ENCODE results near the gene EEF2.

EEF2 gene

DNA sequence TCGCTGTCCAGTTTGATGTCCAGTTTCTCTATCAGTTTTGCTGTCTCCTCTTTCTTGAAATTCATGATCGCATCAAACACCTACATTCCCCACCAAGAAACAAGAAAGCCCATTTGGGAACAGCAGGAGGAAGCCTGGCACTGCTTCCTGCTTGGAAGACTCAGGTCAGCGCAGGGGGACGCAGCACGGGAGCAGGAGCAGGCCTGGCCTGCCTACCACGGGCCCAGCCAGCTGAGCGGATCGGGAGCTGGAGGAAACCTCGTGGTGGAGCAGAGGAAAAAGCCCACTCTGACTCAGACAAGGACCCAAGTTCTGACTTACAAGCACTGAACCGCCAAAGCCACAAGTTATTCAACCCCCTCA is 3.9 kb downstream of the EEF2 start:
- Histone ChIP-seq H3K36me3 (peaks cover 88% of the 10 kb centered on the region), H3K9me3 (no peaks in the 10 kb centered on the region), H3K4me1 (peaks cover 29% of the 10 kb centered on the region), H3K27me3 (no peaks in the 10 kb centered on the region), H3K4me3 (ENCODE audit: low read depth, low read length) (peak overlapping the region; percentile 6; the same call in 1 of the 2 replicates)
- TF ChIP-seq, protein P1, sequence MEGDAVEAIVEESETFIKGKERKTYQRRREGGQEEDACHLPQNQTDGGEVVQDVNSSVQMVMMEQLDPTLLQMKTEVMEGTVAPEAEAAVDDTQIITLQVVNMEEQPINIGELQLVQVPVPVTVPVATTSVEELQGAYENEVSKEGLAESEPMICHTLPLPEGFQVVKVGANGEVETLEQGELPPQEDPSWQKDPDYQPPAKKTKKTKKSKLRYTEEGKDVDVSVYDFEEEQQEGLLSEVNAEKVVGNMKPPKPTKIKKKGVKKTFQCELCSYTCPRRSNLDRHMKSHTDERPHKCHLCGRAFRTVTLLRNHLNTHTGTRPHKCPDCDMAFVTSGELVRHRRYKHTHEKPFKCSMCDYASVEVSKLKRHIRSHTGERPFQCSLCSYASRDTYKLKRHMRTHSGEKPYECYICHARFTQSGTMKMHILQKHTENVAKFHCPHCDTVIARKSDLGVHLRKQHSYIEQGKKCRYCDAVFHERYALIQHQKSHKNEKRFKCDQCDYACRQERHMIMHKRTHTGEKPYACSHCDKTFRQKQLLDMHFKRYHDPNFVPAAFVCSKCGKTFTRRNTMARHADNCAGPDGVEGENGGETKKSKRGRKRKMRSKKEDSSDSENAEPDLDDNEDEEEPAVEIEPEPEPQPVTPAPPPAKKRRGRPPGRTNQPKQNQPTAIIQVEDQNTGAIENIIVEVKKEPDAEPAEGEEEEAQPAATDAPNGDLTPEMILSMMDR (IDR thresholded peaks at IDR 0.05; ENCODE audit: low read depth, low read length) = no peak
- DNase-seq = no peak

DNA sequence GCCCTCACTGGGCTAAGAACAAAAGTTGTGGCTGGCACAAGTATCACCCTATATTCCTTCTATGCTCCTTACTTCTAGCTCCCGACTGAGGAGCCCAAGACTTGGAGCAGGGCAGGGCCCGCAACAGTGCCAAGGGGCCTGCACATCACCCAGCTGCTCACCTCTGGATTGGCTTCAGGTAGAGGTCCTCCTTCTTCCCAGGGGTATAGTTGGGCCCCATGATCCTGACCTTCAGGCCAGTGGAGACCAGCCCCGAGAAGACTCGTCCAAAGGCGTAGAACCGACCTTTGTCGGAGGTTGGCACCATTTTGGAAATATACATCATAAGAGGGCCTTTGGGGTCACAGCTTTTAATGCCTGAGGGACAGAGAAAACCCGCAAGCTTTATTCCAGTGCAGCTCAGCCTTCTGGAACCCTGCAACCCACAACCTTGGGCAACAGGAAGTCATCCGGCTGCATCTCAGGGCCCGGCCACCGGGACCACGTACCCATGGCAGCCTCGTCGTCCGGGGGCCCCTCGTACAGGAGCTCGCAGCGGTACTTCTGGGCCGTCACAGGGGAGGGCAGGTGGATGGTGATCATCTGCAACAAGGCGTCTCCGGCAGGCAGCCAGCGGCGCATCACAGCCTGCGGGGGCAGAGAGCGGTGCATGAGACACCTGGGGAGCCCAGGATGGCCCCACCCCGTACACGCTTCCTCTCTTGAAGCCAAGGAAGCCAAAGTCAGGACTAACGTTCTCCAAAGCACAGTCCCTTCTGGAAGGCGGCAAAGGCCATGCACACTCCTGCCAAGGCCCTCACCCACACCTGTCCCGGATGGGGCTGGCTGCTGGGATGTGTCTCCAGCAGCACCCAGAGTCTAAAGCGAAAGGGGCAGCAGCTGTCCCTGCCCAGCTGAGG is 4.7 kb downstream of the EEF2 start:
- peaks cover 25% of the 10 kb centered on the region for H3K4me1 ChIP-seq
- peaks cover 96% of the 10 kb centered on the region for H3K36me3 ChIP-seq
- H3K4me3 ChIP-seq (ENCODE audit: low read depth, low read length) = no peak overlapping the region
- no peaks in the 10 kb centered on the region for H3K9me3 ChIP-seq
- no peak for DNase-seq
- H3K27me3 ChIP-seq = no peaks in the 10 kb centered on the region
- TF ChIP-seq, protein P1 (IDR thresholded peaks at IDR 0.05; ENCODE audit: low read depth, low read length) = no peak

DNA sequence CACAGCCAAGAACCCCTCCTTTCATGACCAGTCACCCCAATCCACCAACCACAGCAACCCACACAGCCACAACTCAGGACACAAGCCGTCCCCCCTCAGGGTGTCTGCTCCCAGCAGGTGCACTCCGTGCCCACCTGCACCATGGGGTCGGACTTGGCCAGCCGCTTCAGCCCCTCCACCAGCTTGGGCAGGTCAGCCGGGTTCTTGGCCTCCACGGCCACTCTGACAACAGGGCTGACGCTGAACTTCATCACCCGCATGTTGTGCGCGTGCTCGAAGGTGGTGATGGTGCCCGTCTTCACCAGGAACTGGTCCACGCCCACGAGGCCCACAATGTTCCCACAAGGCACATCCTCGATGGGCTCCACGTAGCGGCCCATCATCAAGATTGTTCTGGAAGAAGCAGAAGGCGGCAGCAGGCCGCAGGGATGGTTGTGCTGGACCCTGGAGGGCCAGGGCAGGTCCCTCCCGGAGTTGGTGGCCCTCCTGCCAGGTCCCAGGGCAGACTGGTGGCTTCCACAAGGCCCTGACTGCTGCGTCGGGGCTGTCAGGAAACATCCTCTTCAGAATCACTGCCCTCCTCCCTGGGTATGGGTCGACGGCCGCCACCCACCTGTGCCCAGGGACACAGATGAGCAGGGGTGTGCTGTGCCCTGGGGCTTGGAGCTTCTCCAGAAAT is 5.5 kb downstream of the EEF2 start:
- no peaks in the 10 kb centered on the region for H3K27me3 ChIP-seq
- no peak for DNase-seq
- peaks cover 25% of the 10 kb centered on the region for H3K4me1 ChIP-seq
- TF ChIP-seq, protein P1 (IDR thresholded peaks at IDR 0.05; ENCODE audit: low read depth, low read length) = no peak
- no peaks in the 10 kb centered on the region for H3K9me3 ChIP-seq
- no peak overlapping the region for H3K4me3 ChIP-seq (ENCODE audit: low read depth, low read length)
- H3K36me3 ChIP-seq = peaks cover 98% of the 10 kb centered on the region

DNA sequence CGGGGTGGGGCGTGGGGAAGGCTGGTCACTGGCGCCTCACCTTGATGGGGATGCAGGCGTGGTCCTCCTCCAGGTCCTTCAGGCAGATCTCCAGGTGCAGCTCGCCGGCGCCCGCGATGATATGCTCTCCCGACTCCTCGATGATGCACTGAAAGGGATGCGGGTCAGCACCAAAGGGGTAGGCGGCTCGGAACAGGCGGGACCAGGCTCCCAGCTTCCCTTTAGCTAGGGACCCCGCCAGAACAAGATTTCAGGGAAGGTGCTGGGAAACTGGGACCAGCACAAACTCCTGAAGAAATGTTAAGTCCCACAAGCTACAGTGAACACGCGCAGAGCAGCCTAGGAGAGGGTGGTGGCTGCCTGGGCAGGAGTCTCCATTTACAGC is 6.0 kb downstream of the EEF2 start:
- TF ChIP-seq, protein P1 (IDR thresholded peaks at IDR 0.05; ENCODE audit: low read depth, low read length) = no peak
- no peak overlapping the region for H3K4me3 ChIP-seq (ENCODE audit: low read depth, low read length)
- no peaks in the 10 kb centered on the region for H3K27me3 ChIP-seq
- no peaks in the 10 kb centered on the region for H3K9me3 ChIP-seq
- H3K4me1 ChIP-seq = peaks cover 25% of the 10 kb centered on the region
- H3K36me3 ChIP-seq = peaks cover 93% of the 10 kb centered on the region
- no peak for DNase-seq

DNA sequence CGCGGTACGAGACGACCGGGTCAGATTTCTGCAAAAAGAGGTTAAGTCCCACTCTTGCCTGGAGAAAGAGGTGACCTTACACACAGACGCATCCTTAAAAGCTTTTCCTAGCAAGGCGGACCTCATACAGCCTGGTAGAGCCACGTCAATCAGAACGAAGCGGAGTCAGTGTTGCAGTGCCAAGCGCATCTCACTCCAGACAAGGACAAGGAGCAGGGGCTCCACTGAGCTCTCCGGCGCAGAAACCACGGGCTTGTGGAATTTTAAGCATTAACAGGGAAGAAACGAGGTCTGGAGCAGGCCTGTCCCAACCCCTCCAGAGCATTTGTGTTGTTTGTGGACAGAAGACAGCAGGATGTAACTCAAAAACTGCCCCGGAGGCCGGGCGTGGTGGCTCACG is 7.1 kb downstream of the EEF2 start:
- Histone ChIP-seq H3K27me3 (no peaks in the 10 kb centered on the region), H3K4me3 (ENCODE audit: low read depth, low read length) (no peak overlapping the region), H3K36me3 (peaks cover 82% of the 10 kb centered on the region), H3K4me1 (peaks cover 25% of the 10 kb centered on the region), H3K9me3 (no peaks in the 10 kb centered on the region)
- DNase-seq = no peak
- TF ChIP-seq, protein P1 (IDR thresholded peaks at IDR 0.05; ENCODE audit: low read depth, low read length) = no peak

All from BE2C (cell line).